Activated T-cell treated with anti-CD3 and anti-CD28 coated beads for 1 hour (primary cell): ENCODE results near the gene SLC44A5.
"Not testable (repeated sequence)": the region's sequence is repeated elsewhere in the genome, so short reads cannot be mapped to it uniquely, and the experiment has no call there.

Experiments used
- DNase-seq: peaks from one replicate; pipeline ENCODE4 v3.0.0-alpha.2; 2020; ENCODE audit warnings: low read depth

Gene SLC44A5

GRCh38 chr1:75265792-75266191 lies 345.1 kb downstream of the SLC44A5 start:
- no peak for DNase-seq

- DNase-seq: no peak
These were observed 346.8 kb downstream of the SLC44A5 start for GRCh38 chr1:75264112-75264511.

DNA sequence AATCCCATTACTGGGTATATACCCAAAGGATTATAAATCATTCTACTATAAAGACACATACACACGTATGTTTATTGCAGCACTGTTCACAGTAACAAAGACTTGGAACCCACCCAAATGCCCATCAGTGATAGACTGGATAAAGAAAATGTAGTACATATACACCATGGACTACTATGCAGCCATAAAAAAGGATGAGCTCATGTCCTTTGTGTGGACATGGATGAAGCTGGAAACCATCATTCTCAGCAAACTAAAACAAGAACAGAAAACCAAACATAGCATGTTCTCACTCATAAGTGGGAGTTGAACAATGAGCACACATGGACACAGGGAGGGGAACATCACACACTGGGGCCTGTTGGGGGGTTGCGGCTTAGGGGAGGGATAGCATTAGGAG lies 347.3 kb downstream of the SLC44A5 start:
- not testable (repeated sequence) for DNase-seq

DNA sequence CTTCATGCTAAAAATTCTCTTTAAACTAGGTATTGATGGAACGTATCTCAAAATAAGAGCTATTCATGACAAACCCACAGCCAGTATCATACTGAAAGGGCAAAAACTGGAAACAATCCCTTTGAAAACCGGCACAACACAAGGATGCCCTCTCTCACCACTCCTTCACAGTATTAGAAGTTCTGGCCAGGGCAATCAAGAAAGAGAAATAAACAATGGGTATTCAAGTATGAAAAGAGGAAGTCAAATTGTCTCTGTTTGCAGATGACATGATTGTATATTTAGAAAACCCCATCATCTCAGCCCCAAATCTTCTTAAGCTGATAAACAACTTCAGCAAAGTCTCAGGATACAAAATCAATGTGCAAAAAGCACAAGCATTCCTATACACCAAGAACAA lies 349.0 kb downstream of the SLC44A5 start:
- not testable (repeated sequence) for DNase-seq

- no peak for DNase-seq
These were observed 352.6 kb downstream of the SLC44A5 start for GRCh38 chr1:75258351-75258750.

GRCh38 chr1:75257424-75257823 lies 353.5 kb downstream of the SLC44A5 start:
- DNase-seq: no peak

- DNase-seq: not testable (repeated sequence)
These were observed 360.8 kb downstream of the SLC44A5 start for GRCh38 chr1:75250114-75250513.

- no peak for DNase-seq
These were observed 365.7 kb downstream of the SLC44A5 start for GRCh38 chr1:75245239-75245638.

DNA sequence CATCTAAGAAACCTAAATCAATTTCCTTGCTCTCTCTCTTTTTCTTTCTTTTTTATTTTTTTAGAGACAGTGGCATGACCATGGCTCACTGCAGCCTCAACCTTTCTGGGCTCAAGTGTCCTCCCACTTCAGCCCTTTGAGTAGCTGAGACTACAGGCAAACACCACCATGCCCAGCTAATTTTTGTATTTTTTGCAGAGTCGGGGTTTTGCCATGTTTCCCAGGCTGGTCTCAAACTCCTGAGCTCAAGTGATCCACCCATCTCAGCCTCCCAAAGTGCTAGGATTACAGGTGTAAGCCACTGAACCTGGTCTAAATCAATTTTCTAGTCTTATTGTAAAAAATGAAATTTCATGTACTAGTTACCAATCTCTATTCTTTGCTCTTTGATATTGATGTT lies 367.8 kb downstream of the SLC44A5 start:
- no peak for DNase-seq

- DNase-seq: no peak
These were observed 373.6 kb downstream of the SLC44A5 start for GRCh38 chr1:75237316-75237715.

DNA sequence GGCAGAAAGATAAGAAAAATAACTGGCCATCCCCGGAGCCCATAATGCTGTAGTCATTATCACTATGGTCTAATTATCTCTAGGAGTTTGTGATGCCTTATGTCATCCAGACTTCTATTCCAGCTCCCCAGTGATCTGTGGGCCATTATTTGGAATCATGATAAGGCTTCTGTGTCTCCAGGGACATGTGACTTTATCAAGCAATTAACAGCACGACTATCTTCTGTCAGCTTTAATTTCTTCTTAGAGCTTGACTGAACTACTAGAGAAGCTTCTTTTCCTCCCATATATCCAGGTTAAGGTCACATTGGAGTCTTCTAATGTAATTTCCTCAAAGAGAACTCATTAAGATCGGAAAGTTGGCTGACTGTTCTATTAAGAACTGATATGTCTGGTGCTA lies 376.4 kb downstream of the SLC44A5 start:
- DNase-seq: no peak

DNA sequence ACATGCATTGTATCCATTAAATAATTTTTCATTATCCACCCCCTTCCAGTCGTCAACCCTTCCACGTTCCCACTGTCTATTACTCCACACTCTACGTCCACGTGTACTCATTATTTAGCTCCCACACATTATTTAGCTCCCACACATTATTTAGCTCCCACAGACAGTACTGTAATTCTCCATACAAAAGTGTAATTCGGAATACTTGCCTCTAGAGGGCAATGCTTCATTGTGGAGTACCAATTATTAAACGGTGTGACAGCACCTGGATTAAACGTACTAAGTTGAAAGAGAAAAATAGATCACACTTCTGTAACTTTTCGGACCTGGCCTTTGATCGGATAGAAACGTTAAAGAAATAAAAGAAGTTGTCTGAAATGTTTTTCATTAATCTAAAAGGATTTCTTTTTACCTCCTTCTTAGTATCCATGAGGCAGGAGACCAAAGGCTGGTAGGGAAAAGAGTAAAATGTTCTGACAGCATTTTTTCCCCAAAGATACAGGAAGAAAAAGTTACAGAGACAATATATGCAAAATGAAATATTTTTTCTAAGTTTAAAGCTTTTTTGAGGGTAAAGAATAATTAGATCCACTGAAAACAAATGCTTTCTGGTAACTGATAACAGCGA lies 377.5 kb downstream of the SLC44A5 start:
- no peak for DNase-seq

- no peak for DNase-seq
These were observed 390.8 kb downstream of the SLC44A5 start for GRCh38 chr1:75220072-75220471.

DNA sequence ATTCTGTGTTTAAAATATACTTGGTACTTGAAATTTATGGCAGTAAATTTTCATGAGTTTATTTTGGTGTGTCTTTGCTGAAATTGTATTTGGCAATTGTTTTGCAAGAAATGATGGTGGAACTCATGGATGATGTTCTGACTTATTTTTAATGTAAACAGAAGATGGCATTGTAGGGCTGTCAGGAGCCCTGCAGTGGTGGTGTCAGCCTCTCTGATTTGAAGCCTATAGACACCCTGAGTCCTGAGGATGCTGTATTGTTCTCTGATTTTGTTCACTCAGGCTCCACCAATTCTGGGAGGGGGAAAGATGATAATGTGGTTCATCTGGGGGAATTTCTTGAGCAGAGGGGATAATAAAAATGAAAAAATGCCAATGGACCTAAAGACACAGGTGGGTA lies 396.9 kb downstream of the SLC44A5 start:
- no peak for DNase-seq

GRCh38 chr1:75211648-75212047 lies 399.3 kb downstream of the SLC44A5 start:
- DNase-seq: no peak

- no peak for DNase-seq
These were observed 402.1 kb downstream of the SLC44A5 start for GRCh38 chr1:75208862-75209261.

GRCh38 chr1:75203415-75204277 lies 407.3 kb downstream of the SLC44A5 start:
- DNase-seq: no peak

DNA sequence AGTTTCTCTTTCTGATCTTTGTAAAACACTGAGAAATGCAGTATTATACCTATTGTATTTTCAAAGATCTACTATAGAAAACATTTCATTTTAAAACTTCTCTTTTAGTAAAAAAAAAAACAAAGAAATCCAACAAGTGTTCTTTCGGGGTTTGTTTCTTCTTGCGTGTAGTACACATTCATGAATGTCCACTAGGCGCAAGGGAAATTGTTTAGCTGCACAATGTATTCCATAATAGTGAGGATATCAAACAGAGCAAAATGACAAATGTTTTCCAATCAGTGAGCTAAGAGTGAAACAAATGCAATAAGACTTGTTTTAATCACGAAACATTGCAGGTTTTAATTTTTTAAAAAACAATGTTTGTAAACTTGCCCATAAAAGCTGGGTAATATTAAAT lies 408.2 kb downstream of the SLC44A5 start:
- no peak for DNase-seq

- no peak for DNase-seq
These were observed 412.2 kb downstream of the SLC44A5 start for GRCh38 chr1:75198761-75199160.

DNA sequence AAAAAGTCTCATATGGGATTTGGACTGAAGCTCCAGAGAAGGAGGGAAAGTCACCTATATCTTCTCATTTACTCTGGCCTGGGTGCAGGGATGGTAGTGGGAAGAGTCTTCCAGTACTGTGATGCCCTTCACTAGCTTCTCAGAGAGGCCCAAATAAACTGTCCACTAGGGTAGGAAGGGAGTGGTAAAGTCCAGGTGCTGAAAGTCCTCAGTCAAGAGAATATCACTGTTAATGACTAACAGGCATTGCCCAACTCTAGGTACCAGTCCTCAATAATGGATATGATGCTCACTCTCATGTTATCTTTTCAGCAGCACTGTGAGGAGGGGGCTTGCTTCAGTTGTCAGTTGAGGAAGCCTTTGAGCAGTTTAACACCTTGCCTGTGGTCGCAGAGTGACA lies 412.8 kb downstream of the SLC44A5 start:
- DNase-seq: no peak

DNA sequence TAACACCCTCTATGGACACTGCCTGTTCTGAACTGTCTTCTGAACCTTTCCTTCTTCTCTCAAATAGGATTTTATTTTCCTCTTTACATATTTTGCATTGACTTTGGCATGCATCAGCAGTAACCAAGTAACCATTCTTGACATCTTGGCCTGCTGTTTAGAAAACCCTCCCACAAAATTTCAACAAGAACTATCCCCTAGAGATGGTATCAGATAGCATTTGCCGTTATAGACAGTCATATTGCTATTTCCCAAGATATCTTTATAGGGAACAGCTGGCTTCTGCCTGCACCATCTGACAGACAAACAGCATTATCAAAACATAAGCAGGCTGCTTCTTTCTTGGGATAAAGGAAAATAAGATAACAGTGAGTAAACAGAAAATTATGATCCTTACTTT lies 422.0 kb downstream of the SLC44A5 start:
- DNase-seq: no peak

GRCh38 chr1:75181214-75181955 lies 429.5 kb downstream of the SLC44A5 start:
- not testable (repeated sequence) for DNase-seq
